Thoracic aorta (tissue), 2 donors: ENCODE measurements around the gene LRCH1. TPM values are rescaled to one million over a fixed set of nuclear protein-coding genes. Genes with fewer than 3 reads are reported as not detected.
A peak's percentile ranks its signal among the peaks of the same experiment; 100 is the strongest.

Experiments
- ATAC-seq: fragments of 150-250 bp; one replicate; pipeline ENCODE4 v1.8.0; 2017; ENCODE audit warnings: low read depth; ENCODE audit not compliant: insufficient number of reproducible peaks, low FRiP score
- DNase-seq: peaks from one replicate; pipeline ENCODE4 v3.0.0-alpha.2; 2020; ENCODE audit warnings: low spot score
- H3K27ac ChIP-seq, 2 donors: fragments of 200-600 bp; sonication (generic); 1 replicate in 1 of 2; 2 replicates in 1 of 2; pipeline ENCODE4 v1.5.1; 2016; ENCODE audit warnings: mild to moderate bottlenecking in 2 of 2, moderate library complexity in 2 of 2
- H3K27me3 ChIP-seq: fragments of 200-600 bp; sonication (generic); replicated peaks from 2 replicates; pipeline ENCODE4 v1.6.0; 2016; ENCODE audit warnings: mild to moderate bottlenecking; ENCODE audit not compliant: insufficient read depth
- H3K36me3 ChIP-seq: fragments of 200-600 bp; sonication (generic); one replicate; pipeline ENCODE4 v1.5.1; 2016
- H3K4me1 ChIP-seq, 2 donors: fragments of 200-600 bp; sonication (generic); 1 replicate in 1 of 2; 2 replicates in 1 of 2; pipeline versions ENCODE4 v1.5.1 to v1.6.0; 2016; ENCODE audit warnings: low read depth in 2 of 2, mild to moderate bottlenecking in 1 of 2; ENCODE audit not compliant: control insufficient read depth in 1 of 2
- H3K4me3 ChIP-seq: fragments of 200-600 bp; sonication (generic); 2 replicates; pipeline ENCODE4 v1.5.1; 2016; ENCODE audit warnings: mild to moderate bottlenecking
- H3K9me3 ChIP-seq: fragments of 200-600 bp; sonication (generic); 2 replicates; pipeline ENCODE4 v1.5.1; 2016
- total RNA-seq, 2 donors: library from RNA; depleted of rRNA; stranded (reverse); fragments of >200 nt; gene quantifications; one replicate each; pipeline versions ENCODE4 v1.1.0 to v1.2.3, GENCODE V29; 2016
- TF ChIP-seq, protein P1 (sequence below): fragments of 200-600 bp; sonication (generic); IDR thresholded peaks from one replicate; pipeline ENCODE4 v1.5.1; 2019; ENCODE audit warnings: antibody characterized with exemption

LRCH1 gene
- total RNA-seq, 2 donors from 2014 or later = 29.4 to 38.9 TPM

DNA sequence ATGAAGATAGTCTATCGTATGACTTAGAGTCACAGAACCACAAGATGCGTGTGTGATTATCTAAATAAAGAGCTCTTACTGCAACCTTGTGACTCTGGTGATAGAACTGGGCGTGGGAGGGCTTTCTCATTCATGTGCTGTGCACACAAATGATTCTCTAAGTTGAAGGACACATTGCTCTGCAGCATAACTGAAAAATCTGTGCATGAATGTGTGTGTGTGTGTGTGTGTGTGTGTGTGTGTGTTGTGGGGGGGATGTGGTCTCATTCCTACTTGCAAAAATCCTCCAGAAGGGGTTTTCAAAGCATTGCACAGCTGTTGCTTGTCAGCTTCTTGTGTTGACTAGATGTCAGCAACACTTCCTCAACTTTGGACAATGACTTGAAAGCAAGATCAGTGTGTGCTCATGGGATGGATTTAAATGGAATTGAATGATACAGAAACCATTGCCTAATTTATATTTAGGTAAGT lies 22.4 kb downstream of the LRCH1 start:
- H3K36me3 ChIP-seq = no peaks in the 10 kb centered on the region
- H3K4me3 ChIP-seq = no peak overlapping the region
- H3K4me1 ChIP-seq = peaks cover 55 to 84% of the 10 kb centered on the region in 2 donors
- H3K9me3 ChIP-seq = no peaks in the 10 kb centered on the region
- ATAC-seq = no peak
- H3K27me3 ChIP-seq = no peaks in the 10 kb centered on the region
- TF ChIP-seq, protein P1, sequence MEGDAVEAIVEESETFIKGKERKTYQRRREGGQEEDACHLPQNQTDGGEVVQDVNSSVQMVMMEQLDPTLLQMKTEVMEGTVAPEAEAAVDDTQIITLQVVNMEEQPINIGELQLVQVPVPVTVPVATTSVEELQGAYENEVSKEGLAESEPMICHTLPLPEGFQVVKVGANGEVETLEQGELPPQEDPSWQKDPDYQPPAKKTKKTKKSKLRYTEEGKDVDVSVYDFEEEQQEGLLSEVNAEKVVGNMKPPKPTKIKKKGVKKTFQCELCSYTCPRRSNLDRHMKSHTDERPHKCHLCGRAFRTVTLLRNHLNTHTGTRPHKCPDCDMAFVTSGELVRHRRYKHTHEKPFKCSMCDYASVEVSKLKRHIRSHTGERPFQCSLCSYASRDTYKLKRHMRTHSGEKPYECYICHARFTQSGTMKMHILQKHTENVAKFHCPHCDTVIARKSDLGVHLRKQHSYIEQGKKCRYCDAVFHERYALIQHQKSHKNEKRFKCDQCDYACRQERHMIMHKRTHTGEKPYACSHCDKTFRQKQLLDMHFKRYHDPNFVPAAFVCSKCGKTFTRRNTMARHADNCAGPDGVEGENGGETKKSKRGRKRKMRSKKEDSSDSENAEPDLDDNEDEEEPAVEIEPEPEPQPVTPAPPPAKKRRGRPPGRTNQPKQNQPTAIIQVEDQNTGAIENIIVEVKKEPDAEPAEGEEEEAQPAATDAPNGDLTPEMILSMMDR = no peak
- peak overlapping the region in 1 of 2 donors; percentile 43 for H3K27ac ChIP-seq
- DNase-seq = no peak

DNA sequence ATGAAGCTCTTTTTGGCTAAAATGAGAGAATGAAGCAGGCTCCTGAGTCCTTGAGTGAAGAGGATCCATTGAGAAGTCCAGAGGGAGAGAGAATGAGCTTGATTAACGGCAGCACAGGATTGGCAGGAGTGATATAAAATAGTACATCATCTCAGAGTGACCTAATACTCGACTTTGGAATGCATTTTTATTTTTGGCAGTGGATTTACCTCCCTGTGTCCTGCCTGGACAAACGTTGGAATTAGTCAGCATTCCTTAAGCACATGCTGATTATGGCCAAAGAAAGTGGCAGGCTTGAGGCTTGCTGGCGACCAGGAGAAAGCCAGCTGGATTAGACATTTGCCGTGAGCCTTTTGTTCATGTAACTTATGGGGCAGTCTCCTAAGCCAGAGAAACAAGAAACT lies 22.9 kb downstream of the LRCH1 start:
- TF ChIP-seq, protein P1 = no peak
- Histone ChIP-seq H3K4me3 (peak overlapping the region; percentile 12), H3K4me1 (peaks cover 59 to 84% of the 10 kb centered on the region in 2 donors), H3K27me3 (no peaks in the 10 kb centered on the region), H3K9me3 (no peaks in the 10 kb centered on the region), H3K36me3 (no peaks in the 10 kb centered on the region), H3K27ac (peak overlapping the region; percentile 43 to 46)
- DNase-seq (no peak), ATAC-seq (peak; percentile 56)

DNA sequence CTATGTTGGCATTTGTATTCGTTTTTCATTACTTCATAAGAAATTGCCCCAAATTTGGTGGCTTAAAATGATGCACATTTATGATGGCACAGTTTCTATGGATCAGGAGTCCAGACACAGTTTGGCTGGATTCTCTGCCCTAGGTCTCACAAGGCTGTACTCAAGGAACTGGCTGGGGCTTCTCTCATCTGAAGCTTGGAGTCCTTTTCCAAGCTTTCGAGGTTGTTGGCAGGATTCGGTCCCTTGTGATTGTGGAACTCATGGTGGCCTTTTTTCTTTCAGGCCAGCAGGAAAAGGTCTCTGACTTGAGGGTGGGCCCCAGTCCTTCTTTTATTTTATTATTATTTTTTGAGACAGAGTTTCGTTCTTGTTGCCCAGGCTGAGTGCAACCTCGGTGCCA lies 23.8 kb downstream of the LRCH1 start:
- Histone ChIP-seq H3K36me3 (no peaks in the 10 kb centered on the region), H3K4me3 (peak overlapping the region; percentile 12), H3K27me3 (no peaks in the 10 kb centered on the region), H3K9me3 (no peaks in the 10 kb centered on the region), H3K4me1 (peaks cover 62 to 82% of the 10 kb centered on the region in 2 donors), H3K27ac (peak overlapping the region; percentile 43 to 46)
- TF ChIP-seq, protein P1 = no peak
- DNase-seq = no peak
- ATAC-seq = no peak

DNA sequence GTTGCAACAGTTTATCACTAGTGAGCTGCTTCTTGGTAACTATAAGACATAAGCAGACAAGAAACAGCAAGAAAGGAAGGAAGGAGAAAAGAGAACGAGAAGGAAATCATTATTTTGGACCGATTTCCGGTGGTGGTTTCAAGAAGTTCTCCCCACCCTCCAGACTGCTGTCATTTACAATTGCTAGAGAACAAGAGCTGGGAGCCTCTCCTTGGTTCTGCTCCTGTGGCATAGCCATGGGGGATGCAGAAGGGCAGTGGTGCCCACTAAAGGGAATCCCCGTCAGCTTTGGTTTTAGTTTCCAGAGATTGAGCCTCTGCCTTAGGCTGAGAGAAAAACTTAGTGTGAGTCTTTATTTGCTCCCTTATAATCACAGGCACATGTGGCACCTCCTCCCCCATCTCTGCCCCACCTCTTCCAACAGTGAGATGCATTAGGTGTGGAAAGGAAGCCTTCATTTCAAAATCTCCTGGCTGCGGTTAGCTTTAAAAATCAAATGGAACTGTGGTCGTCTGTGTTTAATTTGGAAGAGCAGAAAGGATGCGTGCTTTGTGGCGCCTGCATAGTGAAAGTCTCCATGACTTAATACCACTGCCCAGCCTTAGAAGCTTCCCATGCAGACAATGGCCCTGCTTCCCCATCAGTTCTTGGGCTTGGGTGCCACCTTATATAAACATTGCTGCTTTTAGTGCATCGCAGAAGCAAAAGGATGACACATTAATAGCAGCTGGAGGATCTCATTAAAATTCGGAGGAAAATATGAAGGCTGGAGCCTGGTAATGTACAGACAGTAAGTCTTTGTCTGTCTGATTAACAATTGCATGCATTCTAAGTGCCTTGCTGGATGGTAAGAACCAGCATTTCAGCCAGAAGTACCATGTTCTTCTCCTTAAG lies 25.0 kb downstream of the LRCH1 start:
- peaks cover 58 to 78% of the 10 kb centered on the region in 2 donors for H3K4me1 ChIP-seq
- H3K4me3 ChIP-seq = peak overlapping the region; percentile 34
- H3K36me3 ChIP-seq = no peaks in the 10 kb centered on the region
- peak overlapping the region in 1 of 2 donors; percentile 61 for H3K27ac ChIP-seq
- H3K9me3 ChIP-seq = no peaks in the 10 kb centered on the region
- H3K27me3 ChIP-seq = no peaks in the 10 kb centered on the region
- TF ChIP-seq, protein P1 = no peak
- ATAC-seq (no peak), DNase-seq (no peak)

DNA sequence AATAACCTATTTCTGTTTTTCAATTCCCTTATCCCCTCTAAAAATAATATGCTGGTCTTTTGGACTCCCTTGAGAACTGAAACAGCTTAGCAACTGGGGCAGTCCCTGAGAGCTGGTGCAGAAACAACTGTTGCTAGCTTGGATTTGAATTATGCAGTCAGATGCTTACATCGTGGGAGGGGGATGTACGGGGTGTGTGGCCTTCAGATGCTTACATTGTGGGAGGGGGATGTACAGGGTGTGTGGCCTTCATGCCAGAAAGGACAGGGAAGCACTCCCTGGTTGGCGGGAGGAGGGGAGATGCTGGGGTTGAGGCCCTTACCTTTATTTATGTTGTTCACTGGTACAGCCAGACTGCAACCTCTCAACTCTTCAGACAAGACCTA lies 25.6 kb downstream of the LRCH1 start:
- ATAC-seq (no peak), DNase-seq (no peak)
- Histone ChIP-seq H3K4me3 (peak overlapping the region; percentile 34), H3K27me3 (no peaks in the 10 kb centered on the region), H3K36me3 (no peaks in the 10 kb centered on the region), H3K4me1 (peaks cover 58 to 84% of the 10 kb centered on the region in 2 donors), H3K9me3 (no peaks in the 10 kb centered on the region), H3K27ac (peak overlapping the region; percentile 54 to 61)
- TF ChIP-seq, protein P1 = no peak
